SU-DHL-6 (cell line): ENCODE results near the gene NFIC.

Source experiments
- H2AFZ ChIP-seq: fragments of 200-600 bp; sonication (generic); 2 replicates; pipeline ENCODE4 v1.6.1; 2014; ENCODE audit warnings: low read depth, mild to moderate bottlenecking, moderate library complexity, mixed read lengths, antibody characterized with exemption, low read length; ENCODE audit not compliant: severe bottlenecking
- H3F3A ChIP-seq: fragments of 200-600 bp; shearing (Covaris generic); 2 replicates; pipeline ENCODE4 v1.6.0; 2016; ENCODE audit warnings: antibody characterized with exemption, mild to moderate bottlenecking; ENCODE audit not compliant: insufficient read depth
- H3K27ac ChIP-seq: fragments of 200-600 bp; sonication (generic); 2 replicates; pipeline ENCODE4 v1.5.1; 2016; ENCODE audit warnings: low read depth, mild to moderate bottlenecking, low read length, moderate library complexity, mixed read lengths
- H3K27me3 ChIP-seq: fragments of 200-600 bp; sonication (generic), shearing (Covaris generic); 2 replicates; pipeline ENCODE4 v1.6.0; 2014; ENCODE audit warnings: mild to moderate bottlenecking, low read length
- H3K36me3 ChIP-seq: fragments of 200-600 bp; sonication (generic); 2 replicates; pipeline ENCODE4 v1.6.1; 2014; ENCODE audit warnings: mild to moderate bottlenecking, low read length, mixed read lengths
- H3K4me2 ChIP-seq: fragments of 300-600, 200-600 bp; shearing (Covaris generic), sonication (generic); 2 replicates; pipeline ENCODE4 v1.6.0; 2014; ENCODE audit warnings: low read length, low read depth, mild to moderate bottlenecking; ENCODE audit not compliant: poor library complexity, severe bottlenecking
- H3K4me3 ChIP-seq: fragments of 200-600 bp; sonication (generic); 2 replicates; pipeline ENCODE4 v1.5.1; 2014; ENCODE audit warnings: antibody characterized with exemption, low read length, mild to moderate bottlenecking, mixed read lengths; ENCODE audit not compliant: insufficient read depth, poor library complexity, severe bottlenecking
- H3K79me2 ChIP-seq: fragments of 200-600 bp; sonication (generic); 2 replicates; pipeline ENCODE4 v1.6.1; 2014; ENCODE audit warnings: mild to moderate bottlenecking, low read length, moderate library complexity; ENCODE audit not compliant: insufficient read depth
- H3K9ac ChIP-seq: fragments of 200-600 bp; sonication (generic); 2 replicates; pipeline ENCODE4 v1.7.0; 2014; ENCODE audit warnings: mild to moderate bottlenecking, low read length
- H3K9me2 ChIP-seq: fragments of 200-600 bp; sonication (generic); replicated peaks from 2 replicates; pipeline ENCODE4 v1.6.1; 2014; ENCODE audit warnings: low read length; ENCODE audit not compliant: insufficient read depth
- H3K9me3 ChIP-seq: fragments of 200-600 bp; sonication (generic); 2 replicates; pipeline ENCODE4 v1.6.1; 2014; ENCODE audit warnings: low read length, mixed read lengths; ENCODE audit not compliant: insufficient read depth
- H4K20me1 ChIP-seq: fragments of 200-600 bp; sonication (generic); 2 replicates; pipeline ENCODE4 v1.6.1; 2014; ENCODE audit warnings: low read depth, mild to moderate bottlenecking, antibody characterized with exemption, low read length, moderate library complexity, mixed read lengths
- CTCF ChIP-seq: fragments of 200-600 bp; sonication (generic); IDR thresholded peaks from one replicate; pipeline ENCODE4 v1.5.1; 2017; ENCODE audit warnings: antibody characterized with exemption, mild to moderate bottlenecking, low read length, moderate library complexity; ENCODE audit not compliant: insufficient read depth, poor library complexity, severe bottlenecking
- EZH2phosphoT487 ChIP-seq: fragments of 200-600 bp; sonication (generic), shearing (Covaris generic); conservative IDR thresholded peaks from 2 replicates; pipeline ENCODE4 v1.6.1; 2018; ENCODE audit warnings: mild to moderate bottlenecking, antibody characterized with exemption, low read length, moderate library complexity, mixed read lengths

NFIC gene

DNA sequence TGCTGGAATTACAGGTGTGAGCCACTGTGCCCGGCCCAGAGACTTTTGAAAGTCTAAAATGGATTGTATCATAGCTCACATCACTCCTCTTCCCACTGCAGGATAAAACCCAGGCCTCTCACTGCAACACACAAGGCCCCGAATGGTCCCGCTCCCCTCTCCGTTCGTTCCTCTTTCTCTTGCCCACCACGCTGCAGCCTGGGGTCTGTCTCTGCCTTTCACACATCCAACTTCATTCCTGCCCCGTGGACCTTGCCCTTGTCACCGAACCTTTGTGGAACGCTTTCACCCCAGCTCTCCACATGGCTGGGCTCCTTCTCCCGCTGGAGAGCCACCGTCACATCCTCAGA is 42.6 kb downstream of the NFIC start:
- Histone ChIP-seq H3K4me3 (no peak overlapping the region), H3K9me3 (no peaks in the 10 kb centered on the region), H3K27ac (no peak overlapping the region), H3K27me3 (no peaks in the 10 kb centered on the region), H3K9me2 (no peaks in the 10 kb centered on the region), H4K20me1 (no peaks in the 10 kb centered on the region), H3F3A (no peaks in the 10 kb centered on the region), H3K4me2 (no peak overlapping the region), H3K79me2 (no peaks in the 10 kb centered on the region), H2AFZ (no peak overlapping the region), H3K36me3 (no peaks in the 10 kb centered on the region), H3K9ac (no peak overlapping the region)
- TF ChIP-seq CTCF (no peak), EZH2phosphoT487 (no peak)

DNA sequence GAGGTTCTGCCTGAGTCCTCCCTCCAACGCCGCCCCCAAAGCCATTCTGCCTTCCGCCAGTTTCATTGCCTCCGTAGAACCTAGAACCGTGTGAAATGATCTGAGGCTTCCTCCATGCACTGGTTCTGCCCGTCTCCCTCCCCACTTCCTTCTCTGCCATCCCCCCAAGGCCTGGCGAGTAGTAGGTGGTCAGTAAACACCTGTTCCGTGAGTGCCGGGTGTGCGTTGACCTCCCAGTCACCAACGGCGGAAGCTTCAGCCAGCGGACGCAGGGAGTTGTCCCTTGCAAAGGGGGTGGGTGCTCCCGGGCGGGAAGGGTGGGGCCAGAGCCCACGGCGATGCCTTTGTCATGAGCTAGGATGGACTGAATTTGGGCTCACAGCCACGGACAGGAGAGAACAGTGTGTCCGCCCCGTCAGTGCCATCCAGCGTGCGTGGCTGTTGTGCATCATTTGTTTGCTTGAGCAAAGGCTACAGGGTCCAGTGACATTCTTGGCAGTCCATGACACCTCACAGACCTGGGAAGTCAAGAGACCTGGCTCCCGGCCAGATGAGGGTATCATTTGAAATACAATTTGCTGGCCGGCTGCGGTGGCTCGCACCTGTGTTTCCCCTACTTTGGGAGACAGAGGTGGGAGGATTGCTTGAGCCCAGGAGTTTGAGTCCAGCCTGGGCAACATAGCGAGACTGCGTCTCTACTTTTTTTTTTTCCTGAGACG is 43.1 kb downstream of the NFIC start:
- Histone ChIP-seq H3K4me3 (no peak overlapping the region), H3K9ac (no peak overlapping the region), H3K9me3 (no peaks in the 10 kb centered on the region), H2AFZ (no peak overlapping the region), H3K9me2 (no peaks in the 10 kb centered on the region), H3K4me2 (no peak overlapping the region), H3K27me3 (no peaks in the 10 kb centered on the region), H3K27ac (no peak overlapping the region), H3K79me2 (no peaks in the 10 kb centered on the region), H3F3A (no peaks in the 10 kb centered on the region), H3K36me3 (no peaks in the 10 kb centered on the region), H4K20me1 (no peaks in the 10 kb centered on the region)
- TF ChIP-seq EZH2phosphoT487 (no peak), CTCF (no peak)

- no peaks in the 10 kb centered on the region for H4K20me1 ChIP-seq
- no peaks in the 10 kb centered on the region for H3F3A ChIP-seq
- no peak overlapping the region for H3K4me3 ChIP-seq
- TF ChIP-seq EZH2phosphoT487 (no peak), CTCF (no peak)
- H3K9ac ChIP-seq, result no peak overlapping the region
- H3K9me2 ChIP-seq, result no peaks in the 10 kb centered on the region
- H2AFZ ChIP-seq, result no peak overlapping the region
- H3K27me3 ChIP-seq, result no peaks in the 10 kb centered on the region
- H3K79me2 ChIP-seq, result no peaks in the 10 kb centered on the region
- H3K27ac ChIP-seq, result no peak overlapping the region
- H3K4me2 ChIP-seq, result no peak overlapping the region
- no peaks in the 10 kb centered on the region for H3K9me3 ChIP-seq
- H3K36me3 ChIP-seq, result no peaks in the 10 kb centered on the region
Measured at GRCh38 chr19:3411636-3412035, 45.3 kb downstream of the NFIC start.
